SU-DHL-6 (cell line): ENCODE measurements around the gene DDX28.
A peak's percentile ranks its signal among the peaks of the same experiment; 100 is the strongest.

Experiments used
- H2AFZ ChIP-seq: fragments of 200-600 bp; sonication (generic); 2 replicates; pipeline ENCODE4 v1.6.1; 2014; ENCODE audit warnings: low read depth, mild to moderate bottlenecking, moderate library complexity, mixed read lengths, antibody characterized with exemption, low read length; ENCODE audit not compliant: severe bottlenecking
- H3F3A ChIP-seq: fragments of 200-600 bp; shearing (Covaris generic); 2 replicates; pipeline ENCODE4 v1.6.0; 2016; ENCODE audit warnings: antibody characterized with exemption, mild to moderate bottlenecking; ENCODE audit not compliant: insufficient read depth
- H3K27ac ChIP-seq: fragments of 200-600 bp; sonication (generic); 2 replicates; pipeline ENCODE4 v1.5.1; 2016; ENCODE audit warnings: low read depth, mild to moderate bottlenecking, low read length, moderate library complexity, mixed read lengths
- H3K27me3 ChIP-seq: fragments of 200-600 bp; sonication (generic), shearing (Covaris generic); 2 replicates; pipeline ENCODE4 v1.6.0; 2014; ENCODE audit warnings: mild to moderate bottlenecking, low read length
- H3K36me3 ChIP-seq: fragments of 200-600 bp; sonication (generic); 2 replicates; pipeline ENCODE4 v1.6.1; 2014; ENCODE audit warnings: mild to moderate bottlenecking, low read length, mixed read lengths
- H3K4me2 ChIP-seq: fragments of 300-600, 200-600 bp; shearing (Covaris generic), sonication (generic); 2 replicates; pipeline ENCODE4 v1.6.0; 2014; ENCODE audit warnings: low read length, low read depth, mild to moderate bottlenecking; ENCODE audit not compliant: poor library complexity, severe bottlenecking
- H3K4me3 ChIP-seq: fragments of 200-600 bp; sonication (generic); 2 replicates; pipeline ENCODE4 v1.5.1; 2014; ENCODE audit warnings: antibody characterized with exemption, low read length, mild to moderate bottlenecking, mixed read lengths; ENCODE audit not compliant: insufficient read depth, poor library complexity, severe bottlenecking
- H3K79me2 ChIP-seq: fragments of 200-600 bp; sonication (generic); 2 replicates; pipeline ENCODE4 v1.6.1; 2014; ENCODE audit warnings: mild to moderate bottlenecking, low read length, moderate library complexity; ENCODE audit not compliant: insufficient read depth
- H3K9ac ChIP-seq: fragments of 200-600 bp; sonication (generic); 2 replicates; pipeline ENCODE4 v1.7.0; 2014; ENCODE audit warnings: mild to moderate bottlenecking, low read length
- H3K9me2 ChIP-seq: fragments of 200-600 bp; sonication (generic); replicated peaks from 2 replicates; pipeline ENCODE4 v1.6.1; 2014; ENCODE audit warnings: low read length; ENCODE audit not compliant: insufficient read depth
- H3K9me3 ChIP-seq: fragments of 200-600 bp; sonication (generic); 2 replicates; pipeline ENCODE4 v1.6.1; 2014; ENCODE audit warnings: low read length, mixed read lengths; ENCODE audit not compliant: insufficient read depth
- H4K20me1 ChIP-seq: fragments of 200-600 bp; sonication (generic); 2 replicates; pipeline ENCODE4 v1.6.1; 2014; ENCODE audit warnings: low read depth, mild to moderate bottlenecking, antibody characterized with exemption, low read length, moderate library complexity, mixed read lengths
- EZH2phosphoT487 ChIP-seq: fragments of 200-600 bp; sonication (generic), shearing (Covaris generic); conservative IDR thresholded peaks from 2 replicates; pipeline ENCODE4 v1.6.1; 2018; ENCODE audit warnings: mild to moderate bottlenecking, antibody characterized with exemption, low read length, moderate library complexity, mixed read lengths
- TF ChIP-seq, protein P1 (sequence below): fragments of 200-600 bp; sonication (generic); IDR thresholded peaks from one replicate; pipeline ENCODE4 v1.5.1; 2017; ENCODE audit warnings: antibody characterized with exemption, mild to moderate bottlenecking, low read length, moderate library complexity; ENCODE audit not compliant: insufficient read depth, poor library complexity, severe bottlenecking

Gene DDX28

GRCh38 chr16:68064791-68065365 is 41.8 kb upstream of the DDX28 start:
- TF ChIP-seq, protein P1, sequence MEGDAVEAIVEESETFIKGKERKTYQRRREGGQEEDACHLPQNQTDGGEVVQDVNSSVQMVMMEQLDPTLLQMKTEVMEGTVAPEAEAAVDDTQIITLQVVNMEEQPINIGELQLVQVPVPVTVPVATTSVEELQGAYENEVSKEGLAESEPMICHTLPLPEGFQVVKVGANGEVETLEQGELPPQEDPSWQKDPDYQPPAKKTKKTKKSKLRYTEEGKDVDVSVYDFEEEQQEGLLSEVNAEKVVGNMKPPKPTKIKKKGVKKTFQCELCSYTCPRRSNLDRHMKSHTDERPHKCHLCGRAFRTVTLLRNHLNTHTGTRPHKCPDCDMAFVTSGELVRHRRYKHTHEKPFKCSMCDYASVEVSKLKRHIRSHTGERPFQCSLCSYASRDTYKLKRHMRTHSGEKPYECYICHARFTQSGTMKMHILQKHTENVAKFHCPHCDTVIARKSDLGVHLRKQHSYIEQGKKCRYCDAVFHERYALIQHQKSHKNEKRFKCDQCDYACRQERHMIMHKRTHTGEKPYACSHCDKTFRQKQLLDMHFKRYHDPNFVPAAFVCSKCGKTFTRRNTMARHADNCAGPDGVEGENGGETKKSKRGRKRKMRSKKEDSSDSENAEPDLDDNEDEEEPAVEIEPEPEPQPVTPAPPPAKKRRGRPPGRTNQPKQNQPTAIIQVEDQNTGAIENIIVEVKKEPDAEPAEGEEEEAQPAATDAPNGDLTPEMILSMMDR, result peak; percentile 88
- no peak for TF ChIP-seq EZH2phosphoT487
- no peaks in the 10 kb centered on the region for H4K20me1 ChIP-seq
- H3K27ac ChIP-seq, result no peak overlapping the region
- H3K9me3 ChIP-seq, result no peaks in the 10 kb centered on the region
- H3K9me2 ChIP-seq, result no peaks in the 10 kb centered on the region
- no peak overlapping the region for H2AFZ ChIP-seq
- H3F3A ChIP-seq, result no peaks in the 10 kb centered on the region
- no peak overlapping the region for H3K9ac ChIP-seq
- no peak overlapping the region for H3K4me3 ChIP-seq
- no peaks in the 10 kb centered on the region for H3K36me3 ChIP-seq
- no peaks in the 10 kb centered on the region for H3K27me3 ChIP-seq
- H3K4me2 ChIP-seq, result no peak overlapping the region
- no peaks in the 10 kb centered on the region for H3K79me2 ChIP-seq

GRCh38 chr16:68062910-68063393 is 39.9 kb upstream of the DDX28 start:
- H3K79me2 ChIP-seq, result no peaks in the 10 kb centered on the region
- no peak overlapping the region for H2AFZ ChIP-seq
- no peak overlapping the region for H3K4me2 ChIP-seq
- H3K36me3 ChIP-seq, result no peaks in the 10 kb centered on the region
- H4K20me1 ChIP-seq, result no peaks in the 10 kb centered on the region
- no peak overlapping the region for H3K27ac ChIP-seq
- H3K4me3 ChIP-seq, result no peak overlapping the region
- no peak for TF ChIP-seq EZH2phosphoT487
- TF ChIP-seq, protein P1, result no peak
- no peaks in the 10 kb centered on the region for H3K9me2 ChIP-seq
- H3K9ac ChIP-seq, result no peak overlapping the region
- no peaks in the 10 kb centered on the region for H3K9me3 ChIP-seq
- no peaks in the 10 kb centered on the region for H3K27me3 ChIP-seq
- H3F3A ChIP-seq, result no peaks in the 10 kb centered on the region

DNA sequence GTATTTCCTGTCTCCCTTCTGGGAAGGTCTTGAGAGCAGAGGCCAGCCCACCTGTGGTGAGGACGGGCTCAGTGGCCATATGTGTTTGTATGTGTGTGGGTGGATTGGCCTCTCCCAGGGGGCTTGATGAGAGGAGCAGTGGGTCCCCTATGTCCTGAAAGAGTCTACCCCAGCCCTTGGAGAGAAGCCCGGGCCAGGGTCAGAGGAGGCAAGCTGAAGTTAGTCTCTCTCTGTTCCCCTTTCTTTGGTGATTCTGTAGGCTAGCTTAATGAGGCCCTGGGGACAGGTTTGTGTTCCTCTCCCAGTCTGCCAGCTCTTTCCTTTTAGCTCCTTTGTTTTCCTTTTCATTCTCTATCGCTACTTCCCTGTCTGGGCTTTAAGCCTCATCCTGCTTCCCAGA is 38.4 kb upstream of the DDX28 start:
- H2AFZ ChIP-seq, result no peak overlapping the region

More for the DNA sequence above, 38.4 kb upstream of the DDX28 start:
- TF ChIP-seq, protein P1, result no peak
- no peak for TF ChIP-seq EZH2phosphoT487
- H3K9me3 ChIP-seq, result no peaks in the 10 kb centered on the region
- no peak overlapping the region for H3K9ac ChIP-seq
- no peak overlapping the region for H3K4me2 ChIP-seq
- H3K9me2 ChIP-seq, result no peaks in the 10 kb centered on the region
- no peaks in the 10 kb centered on the region for H3K27me3 ChIP-seq
- no peaks in the 10 kb centered on the region for H3F3A ChIP-seq
- H3K79me2 ChIP-seq, result no peaks in the 10 kb centered on the region
- H3K4me3 ChIP-seq, result no peak overlapping the region
- peaks cover 2% of the 10 kb centered on the region; the same call in 1 of the 2 replicates for H3K36me3 ChIP-seq
- no peaks in the 10 kb centered on the region for H4K20me1 ChIP-seq
- no peak overlapping the region for H3K27ac ChIP-seq
